Osteoblast (primary cell): ENCODE results near the gene ULK2. TPM values are rescaled to one million over a fixed set of nuclear protein-coding genes. Genes with fewer than 3 reads are reported as not detected.

ENCODE experiments used
- DNase-seq: peaks from one replicate; pipeline ENCODE4 v3.0.0; 2011; ENCODE audit warnings: low spot score, mixed read lengths; ENCODE audit not compliant: insufficient read length; ENCODE audit errors: missing footprints
- H2AFZ ChIP-seq: 2 replicates; pipeline ENCODE4 v1.6.0; 2011; ENCODE audit warnings: mild to moderate bottlenecking, low read length
- H3K27ac ChIP-seq: 2 replicates; pipeline ENCODE4 v1.5.1; 2011; ENCODE audit warnings: mild to moderate bottlenecking, low read depth, low read length, moderate library complexity
- H3K27me3 ChIP-seq: 2 replicates; pipeline ENCODE4 v1.6.0; 2012; ENCODE audit warnings: mild to moderate bottlenecking, control low read depth, inconsistent platforms, low read length, moderate library complexity; ENCODE audit not compliant: insufficient read depth
- H3K36me3 ChIP-seq: 2 replicates; pipeline ENCODE4 v1.5.1; 2011; ENCODE audit warnings: mild to moderate bottlenecking, low read length, control low read depth, moderate library complexity; ENCODE audit not compliant: insufficient read depth
- H3K4me1 ChIP-seq: 2 replicates; pipeline ENCODE4 v1.5.1; 2011; ENCODE audit warnings: mild to moderate bottlenecking, low read length, control low read depth, moderate library complexity; ENCODE audit not compliant: insufficient read depth
- H3K4me2 ChIP-seq: 2 replicates; pipeline ENCODE4 v1.6.0; 2011; ENCODE audit warnings: mild to moderate bottlenecking, low read length; ENCODE audit not compliant: insufficient read depth
- H3K4me3 ChIP-seq: fragments of 200-600 bp; sonication (generic); 3 replicates; pipeline ENCODE4 v1.5.1; 2012; ENCODE audit warnings: mild to moderate bottlenecking, low read length, inconsistent platforms; ENCODE audit not compliant: insufficient read depth
- H3K79me2 ChIP-seq: 2 replicates; pipeline ENCODE4 v1.6.0; 2012; ENCODE audit warnings: mild to moderate bottlenecking, low read length, control low read depth, inconsistent platforms; ENCODE audit not compliant: insufficient read depth
- H3K9me3 ChIP-seq: 2 replicates; pipeline ENCODE4 v1.5.1; 2011; ENCODE audit warnings: low read depth, low read length, control low read depth
- H4K20me1 ChIP-seq: 2 replicates; pipeline ENCODE4 v1.6.0; 2012; ENCODE audit warnings: mild to moderate bottlenecking, low read length, control low read depth; ENCODE audit not compliant: insufficient read depth
- CTCF ChIP-seq: IDR thresholded peaks from 2 replicates; pipeline ENCODE4 v1.5.1; 2011; ENCODE audit warnings: mild to moderate bottlenecking, low read depth, low read length, moderate library complexity; ENCODE audit errors: extremely low read depth
- total RNA-seq: library from RNA; depleted of rRNA; stranded (reverse); fragments of >200 nt; gene quantifications from 2 replicates; pipeline ENCODE4 v1.2.3, GENCODE V29; 2012

Gene ULK2
- total RNA-seq, 1 donor = 27.5 TPM

GRCh38 chr17:19886116-19886515 lies 18.4 kb upstream of the ULK2 start:
- Histone ChIP-seq H4K20me1 (no peaks in the 10 kb centered on the region), H3K9me3 (no peaks in the 10 kb centered on the region), H3K4me3 (no peak overlapping the region), H3K27me3 (no peaks in the 10 kb centered on the region), H3K4me2 (no peak overlapping the region), H3K79me2 (no peaks in the 10 kb centered on the region), H3K4me1 (no peaks in the 10 kb centered on the region), H3K27ac (no peak overlapping the region), H3K36me3 (no peaks in the 10 kb centered on the region), H2AFZ (no peak overlapping the region)
- DNase-seq = no peak
- no peak for TF ChIP-seq CTCF

DNA sequence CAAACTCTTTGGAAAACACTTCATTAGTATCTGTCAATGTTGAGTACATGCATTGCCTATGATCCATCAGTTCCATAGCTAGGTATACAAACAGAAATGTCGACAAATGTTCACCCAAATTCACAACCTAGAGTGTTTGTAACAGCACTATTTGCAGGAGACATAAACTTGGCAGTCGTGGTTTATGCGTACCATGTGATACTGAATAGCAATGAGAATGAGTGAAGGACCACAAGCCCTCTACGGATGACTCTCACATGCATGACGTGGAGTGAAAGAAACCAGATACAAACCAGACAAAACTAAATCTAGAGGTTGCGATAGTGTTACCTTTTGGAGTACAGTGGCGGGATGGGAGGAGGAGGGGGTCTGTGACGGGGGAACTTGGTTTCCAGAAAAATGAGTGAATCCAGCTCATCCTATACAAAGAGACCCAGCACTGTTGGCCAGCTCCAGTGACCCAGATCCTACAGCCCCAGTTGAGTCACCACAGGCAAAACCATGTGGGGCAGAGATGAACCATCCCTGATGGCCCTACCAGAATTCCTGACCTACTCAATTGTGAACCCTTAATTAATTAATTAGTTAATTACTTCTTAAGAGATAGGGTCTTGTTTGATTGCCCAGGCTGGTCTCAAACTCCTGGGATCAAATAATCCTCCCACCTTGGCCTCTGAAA lies 15.9 kb upstream of the ULK2 start:
- Histone ChIP-seq H3K4me1 (no peaks in the 10 kb centered on the region), H3K79me2 (no peaks in the 10 kb centered on the region), H3K9me3 (no peaks in the 10 kb centered on the region), H3K4me3 (no peak overlapping the region), H2AFZ (no peak overlapping the region), H3K27ac (no peak overlapping the region), H3K36me3 (no peaks in the 10 kb centered on the region), H4K20me1 (no peaks in the 10 kb centered on the region), H3K27me3 (no peaks in the 10 kb centered on the region), H3K4me2 (no peak overlapping the region)
- DNase-seq = no peak
- no peak for TF ChIP-seq CTCF

DNA sequence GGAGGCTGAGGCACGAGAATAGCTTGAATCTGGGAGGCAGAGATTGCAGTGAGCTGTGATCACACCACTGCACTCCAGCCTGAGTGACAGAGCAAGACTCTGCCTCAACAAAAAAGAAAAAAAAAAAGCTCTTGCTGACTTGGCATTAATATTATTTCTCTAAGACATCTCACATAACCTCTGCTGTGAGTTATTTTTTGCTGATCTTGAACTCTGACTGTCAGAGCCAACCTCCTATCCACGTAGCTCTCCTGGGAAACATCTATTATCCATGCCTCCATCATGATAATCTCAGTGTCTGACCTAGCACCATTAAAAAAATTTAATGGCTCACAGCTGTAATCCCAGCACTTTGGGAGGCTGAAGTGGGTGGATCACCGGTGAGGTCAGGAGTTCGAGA lies 12.7 kb upstream of the ULK2 start:
- H3K4me2 ChIP-seq = no peak overlapping the region
- no peak overlapping the region for H3K4me3 ChIP-seq
- H3K36me3 ChIP-seq = no peaks in the 10 kb centered on the region
- no peak for TF ChIP-seq CTCF
- no peaks in the 10 kb centered on the region for H3K4me1 ChIP-seq
- no peak overlapping the region for H2AFZ ChIP-seq
- peaks cover 11% of the 10 kb centered on the region for H3K27me3 ChIP-seq
- no peaks in the 10 kb centered on the region for H3K9me3 ChIP-seq
- no peaks in the 10 kb centered on the region for H3K79me2 ChIP-seq
- peak; percentile 65 for DNase-seq
- no peak overlapping the region for H3K27ac ChIP-seq
- H4K20me1 ChIP-seq = no peaks in the 10 kb centered on the region

- no peak for DNase-seq
- Histone ChIP-seq H4K20me1 (no peaks in the 10 kb centered on the region), H2AFZ (no peak overlapping the region), H3K9me3 (no peaks in the 10 kb centered on the region), H3K27me3 (peaks cover 11% of the 10 kb centered on the region), H3K36me3 (no peaks in the 10 kb centered on the region), H3K27ac (no peak overlapping the region), H3K4me2 (no peak overlapping the region), H3K4me3 (no peak overlapping the region), H3K79me2 (no peaks in the 10 kb centered on the region), H3K4me1 (no peaks in the 10 kb centered on the region)
- TF ChIP-seq CTCF = no peak
These were observed 9.7 kb upstream of the ULK2 start for GRCh38 chr17:19877364-19877945.
